ENCODE results near the gene TMEM151B.
"Not testable (repeated sequence)": the region's sequence is repeated elsewhere in the genome, so short reads cannot be mapped to it uniquely, and the experiment has no call there.

Gene TMEM151B

DNA sequence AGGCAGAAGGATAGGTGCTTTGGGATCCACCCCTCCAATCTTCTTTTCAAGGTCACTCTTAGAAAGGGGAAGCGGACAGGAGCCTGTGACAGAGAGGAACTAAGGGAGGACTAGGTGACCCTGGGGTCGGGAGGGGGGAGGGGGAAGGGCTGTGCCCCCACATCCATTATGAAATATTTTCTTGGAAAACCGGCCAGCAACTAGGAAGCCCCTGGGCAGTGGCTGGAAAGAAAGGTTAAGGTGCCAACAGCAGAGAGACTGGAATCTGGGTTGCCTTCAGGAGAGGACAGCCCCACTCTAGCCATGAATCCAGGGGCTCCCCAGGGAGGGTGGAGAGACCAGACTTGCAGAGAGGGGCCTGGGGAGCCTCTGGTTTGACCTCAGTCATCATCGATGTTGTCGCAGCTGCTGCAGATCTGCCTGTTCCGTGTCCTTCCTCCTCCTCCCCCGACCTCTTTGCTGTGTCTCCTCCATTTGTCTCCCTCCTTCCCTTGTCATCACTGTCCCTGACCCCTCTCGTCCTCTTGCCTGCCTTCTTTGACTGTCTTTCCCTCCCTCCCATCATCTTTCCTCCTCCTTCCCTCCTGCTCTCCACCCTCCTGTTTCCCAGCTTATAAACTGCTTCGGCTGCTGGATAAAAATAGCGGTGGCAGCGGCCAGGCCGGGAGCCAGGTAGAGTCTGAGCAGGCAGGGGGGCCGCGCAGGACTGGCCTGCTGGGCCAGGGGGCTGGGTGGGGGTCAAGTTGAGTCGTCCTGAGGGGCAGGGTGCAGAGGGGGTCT lies 43.7 kb upstream of the TMEM151B start:
- Histone ChIP-seq H3K27me3 (ENCODE audit: control insufficient read depth in 1 of 2, insufficient read depth in 2 of 2, low read length in 2 of 2) (no peaks in the 10 kb centered on the region), H3K9me3 (ENCODE audit: control insufficient read depth in 2 of 2, low read length in 2 of 2) (no peaks in the 10 kb centered on the region), H3K4me1 (ENCODE audit: control insufficient read depth, insufficient read depth, low read length) (peaks cover 88% of the 10 kb centered on the region), H3K9ac (ENCODE audit: low read length in 2 of 2) (peak overlapping the region; percentile 55 to 62), H3K36me3 (ENCODE audit: control insufficient read depth in 2 of 2, insufficient read depth in 2 of 2, low read length in 2 of 2) (peaks cover 10 to 20% of the 10 kb centered on the region in 2 donors), H3K27ac (ENCODE audit: low read length) (peak overlapping the region; percentile 97), H3K4me3 (ENCODE audit: low read length in 2 of 2) (peak overlapping the region; percentile 58 to 83)

DNA sequence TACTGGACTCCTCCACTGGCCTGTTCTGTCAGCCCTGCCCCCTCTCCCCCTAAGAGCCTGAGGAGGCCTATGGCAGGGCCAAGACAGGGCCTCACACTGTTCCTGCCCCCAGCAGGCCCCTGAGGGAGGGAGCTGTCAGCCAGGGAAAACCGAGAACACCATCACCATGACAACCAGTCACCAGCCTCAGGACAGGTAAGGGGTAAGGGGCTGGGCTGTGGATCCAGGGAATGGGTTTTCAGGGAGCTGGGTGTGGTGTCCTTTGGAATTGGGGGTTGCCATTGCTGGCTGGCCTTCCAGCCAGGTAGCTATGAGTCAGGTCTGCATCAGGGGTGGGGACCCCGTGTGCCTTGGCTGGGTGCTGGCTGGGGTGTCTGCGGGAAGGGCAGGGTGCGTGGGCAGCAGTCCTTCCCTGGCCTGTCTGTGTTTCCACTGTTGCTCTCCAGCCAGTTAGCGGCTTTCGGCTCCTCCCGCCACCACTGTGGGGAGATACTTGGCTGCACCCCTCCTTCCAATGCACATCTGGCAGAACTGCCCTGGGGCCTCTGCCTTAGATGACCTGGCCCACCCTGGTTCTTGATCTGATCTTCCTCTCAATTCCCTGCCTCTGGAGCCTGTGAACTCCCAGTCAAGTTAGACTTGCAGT lies 43.0 kb upstream of the TMEM151B start:
- H3K9me3 ChIP-seq (ENCODE audit: control insufficient read depth in 2 of 2, low read length in 2 of 2), result no peaks in the 10 kb centered on the region
- peaks cover 89% of the 10 kb centered on the region for H3K4me1 ChIP-seq (ENCODE audit: control insufficient read depth, insufficient read depth, low read length)
- H3K27ac ChIP-seq (ENCODE audit: low read length), result peak overlapping the region; percentile 97
- no peaks in the 10 kb centered on the region for H3K27me3 ChIP-seq (ENCODE audit: control insufficient read depth in 1 of 2, insufficient read depth in 2 of 2, low read length in 2 of 2)
- H3K9ac ChIP-seq (ENCODE audit: low read length in 2 of 2), result peak overlapping the region; percentile 62 to 66
- peaks cover 15 to 25% of the 10 kb centered on the region in 2 donors for H3K36me3 ChIP-seq (ENCODE audit: control insufficient read depth in 2 of 2, insufficient read depth in 2 of 2, low read length in 2 of 2)
- peak overlapping the region; percentile 58 to 83 for H3K4me3 ChIP-seq (ENCODE audit: low read length in 2 of 2)

DNA sequence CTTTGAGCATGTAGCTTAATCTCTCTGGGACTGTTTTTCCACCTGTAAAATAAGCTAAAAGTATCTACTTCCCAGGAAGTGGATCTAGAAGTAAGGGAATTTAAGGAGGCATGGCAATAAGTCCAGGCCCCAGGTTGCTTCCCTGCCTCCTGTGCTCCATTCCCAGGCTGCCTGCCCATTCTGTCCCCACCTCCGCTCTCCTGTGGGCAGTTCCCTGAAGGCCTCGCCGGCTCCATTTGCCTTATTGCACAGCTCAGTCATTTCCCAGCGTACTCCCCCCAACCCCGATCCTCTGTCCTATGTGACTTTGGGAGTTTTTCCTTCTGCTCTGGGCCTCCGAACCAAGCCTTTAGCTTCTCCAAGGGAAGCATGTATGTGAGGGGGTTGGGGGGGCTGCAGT lies 42.2 kb upstream of the TMEM151B start:
- Histone ChIP-seq H3K9ac (ENCODE audit: low read length in 2 of 2) (peak overlapping the region; percentile 47 to 62), H3K27me3 (ENCODE audit: control insufficient read depth in 1 of 2, insufficient read depth in 2 of 2, low read length in 2 of 2) (no peaks in the 10 kb centered on the region), H3K9me3 (ENCODE audit: control insufficient read depth in 2 of 2, low read length in 2 of 2) (no peaks in the 10 kb centered on the region), H3K27ac (ENCODE audit: low read length) (peak overlapping the region; percentile 97), H3K4me1 (ENCODE audit: control insufficient read depth, insufficient read depth, low read length) (peaks cover 89% of the 10 kb centered on the region), H3K4me3 (ENCODE audit: low read length in 2 of 2) (peak overlapping the region; percentile 58 to 83), H3K36me3 (ENCODE audit: control insufficient read depth in 2 of 2, insufficient read depth in 2 of 2, low read length in 2 of 2) (peaks cover 22 to 30% of the 10 kb centered on the region in 2 donors)

DNA sequence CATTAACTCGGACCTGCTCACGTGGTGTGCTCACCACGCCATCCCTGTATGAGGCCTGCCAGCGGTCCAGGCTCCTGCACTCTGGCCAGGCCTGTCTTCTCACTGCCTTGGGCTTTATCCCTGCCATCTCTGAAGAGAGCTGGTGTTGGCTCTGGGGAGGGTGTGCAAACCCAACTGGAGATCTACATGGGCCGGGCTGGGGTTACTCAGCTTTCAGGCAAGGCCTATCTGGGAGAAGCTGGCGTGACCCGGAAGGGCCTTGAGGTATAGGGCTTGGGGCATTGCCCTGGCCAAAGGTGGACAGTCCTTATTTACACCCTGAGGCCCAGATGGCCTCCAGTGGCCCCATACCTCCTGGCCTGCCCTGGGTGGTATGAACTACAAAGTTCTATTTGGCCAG lies 41.8 kb upstream of the TMEM151B start:
- H3K27ac ChIP-seq (ENCODE audit: low read length), result peak overlapping the region; percentile 97
- peaks cover 22 to 32% of the 10 kb centered on the region in 2 donors for H3K36me3 ChIP-seq (ENCODE audit: control insufficient read depth in 2 of 2, insufficient read depth in 2 of 2, low read length in 2 of 2)
- H3K4me1 ChIP-seq (ENCODE audit: control insufficient read depth, insufficient read depth, low read length), result peaks cover 93% of the 10 kb centered on the region
- peak overlapping the region; percentile 9 to 83 for H3K4me3 ChIP-seq (ENCODE audit: low read length in 2 of 2)
- no peaks in the 10 kb centered on the region for H3K27me3 ChIP-seq (ENCODE audit: control insufficient read depth in 1 of 2, insufficient read depth in 2 of 2, low read length in 2 of 2)
- H3K9ac ChIP-seq (ENCODE audit: low read length in 2 of 2), result peak overlapping the region; percentile 26 to 47
- H3K9me3 ChIP-seq (ENCODE audit: control insufficient read depth in 2 of 2, low read length in 2 of 2), result no peaks in the 10 kb centered on the region

DNA sequence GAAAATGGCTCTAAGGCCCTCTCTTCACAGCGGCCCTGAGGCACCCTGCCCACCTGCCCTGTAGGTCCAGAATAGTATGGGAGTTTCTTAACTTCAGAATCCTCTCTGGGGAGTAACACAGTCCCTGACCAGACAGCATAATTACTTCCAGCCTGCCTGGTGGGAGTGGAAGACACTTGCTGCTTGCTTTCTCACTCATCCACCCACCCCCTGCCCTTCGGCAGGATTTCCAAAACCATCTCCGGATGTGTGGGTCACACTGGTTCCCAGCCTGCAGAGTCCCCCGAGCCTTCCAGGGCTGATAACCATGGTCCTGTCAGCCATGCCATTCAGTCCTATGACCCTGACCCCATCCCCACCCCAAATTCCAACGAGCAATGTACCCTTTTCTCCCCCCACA lies 41.4 kb upstream of the TMEM151B start:
- Histone ChIP-seq H3K36me3 (ENCODE audit: control insufficient read depth in 2 of 2, insufficient read depth in 2 of 2, low read length in 2 of 2) (peaks cover 22 to 32% of the 10 kb centered on the region in 2 donors), H3K9me3 (ENCODE audit: control insufficient read depth in 2 of 2, low read length in 2 of 2) (no peaks in the 10 kb centered on the region), H3K4me1 (ENCODE audit: control insufficient read depth, insufficient read depth, low read length) (peaks cover 96% of the 10 kb centered on the region), H3K27ac (ENCODE audit: low read length) (peak overlapping the region; percentile 97), H3K9ac (ENCODE audit: low read length in 2 of 2) (peak overlapping the region; percentile 5 to 26), H3K27me3 (ENCODE audit: control insufficient read depth in 1 of 2, insufficient read depth in 2 of 2, low read length in 2 of 2) (no peaks in the 10 kb centered on the region), H3K4me3 (ENCODE audit: low read length in 2 of 2) (peak overlapping the region; percentile 9 to 83)

DNA sequence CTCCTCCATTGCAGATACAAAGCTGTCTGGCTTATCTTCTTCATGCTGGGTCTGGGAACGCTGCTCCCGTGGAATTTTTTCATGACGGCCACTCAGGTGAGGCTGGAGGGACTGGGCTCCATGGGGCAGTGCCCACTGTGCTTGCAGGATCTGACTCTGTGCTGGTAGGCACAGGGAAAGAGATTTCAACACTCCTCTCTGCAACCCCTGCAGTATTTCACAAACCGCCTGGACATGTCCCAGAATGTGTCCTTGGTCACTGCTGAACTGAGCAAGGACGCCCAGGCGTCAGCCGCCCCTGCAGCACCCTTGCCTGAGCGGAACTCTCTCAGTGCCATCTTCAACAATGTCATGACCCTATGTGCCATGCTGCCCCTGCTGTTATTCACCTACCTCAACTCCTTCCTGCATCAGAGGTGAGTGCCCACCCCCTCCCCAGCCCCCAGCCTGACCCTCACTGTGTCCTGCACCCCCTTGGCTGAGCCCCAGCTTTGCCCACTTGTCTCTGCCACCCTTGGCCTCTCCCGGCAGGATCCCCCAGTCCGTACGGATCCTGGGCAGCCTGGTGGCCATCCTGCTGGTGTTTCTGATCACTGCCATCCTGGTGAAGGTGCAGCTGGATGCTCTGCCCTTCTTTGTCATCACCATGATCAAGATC lies 40.7 kb upstream of the TMEM151B start:
- Histone ChIP-seq H3K9ac (ENCODE audit: low read length in 2 of 2) (peak overlapping the region; percentile 5 to 26), H3K9me3 (ENCODE audit: control insufficient read depth in 2 of 2, low read length in 2 of 2) (no peaks in the 10 kb centered on the region), H3K4me3 (ENCODE audit: low read length in 2 of 2) (peak overlapping the region; percentile 18 to 83), H3K27me3 (ENCODE audit: control insufficient read depth in 1 of 2, insufficient read depth in 2 of 2, low read length in 2 of 2) (no peaks in the 10 kb centered on the region), H3K4me1 (ENCODE audit: control insufficient read depth, insufficient read depth, low read length) (peaks cover 96% of the 10 kb centered on the region), H3K27ac (ENCODE audit: low read length) (peak overlapping the region; percentile 97), H3K36me3 (ENCODE audit: control insufficient read depth in 2 of 2, insufficient read depth in 2 of 2, low read length in 2 of 2) (peaks cover 22 to 32% of the 10 kb centered on the region in 2 donors)

DNA sequence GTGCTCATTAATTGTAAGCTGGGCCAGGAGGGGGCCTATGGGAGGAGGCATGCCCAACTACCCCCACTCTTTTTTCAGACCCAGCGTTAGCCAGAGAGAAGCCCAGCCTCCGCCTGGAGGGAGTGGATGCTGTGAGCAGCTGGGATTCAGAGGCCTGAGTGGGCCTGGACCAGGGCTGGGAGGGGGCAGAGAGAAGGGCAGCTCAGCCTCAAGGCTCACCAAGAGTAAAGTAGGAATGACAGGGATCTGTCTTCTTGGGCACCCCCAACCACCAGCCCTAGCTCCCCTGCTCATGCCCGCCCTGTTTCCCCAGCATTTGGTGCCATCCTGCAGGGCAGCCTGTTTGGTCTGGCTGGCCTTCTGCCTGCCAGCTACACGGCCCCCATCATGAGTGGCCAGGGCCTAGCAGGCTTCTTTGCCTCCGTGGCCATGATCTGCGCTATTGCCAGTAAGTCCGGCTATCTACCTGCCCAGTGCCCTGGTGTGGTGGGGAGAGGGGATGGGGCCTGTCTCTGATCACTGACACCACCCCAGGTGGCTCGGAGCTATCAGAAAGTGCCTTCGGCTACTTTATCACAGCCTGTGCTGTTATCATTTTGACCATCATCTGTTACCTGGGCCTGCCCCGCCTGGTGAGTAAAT lies 40.1 kb upstream of the TMEM151B start:
- H3K36me3 ChIP-seq (ENCODE audit: control insufficient read depth in 2 of 2, insufficient read depth in 2 of 2, low read length in 2 of 2), result peaks cover 22 to 32% of the 10 kb centered on the region in 2 donors
- H3K9ac ChIP-seq (ENCODE audit: low read length in 2 of 2), result peak overlapping the region in 1 of 2 donors; percentile 8
- H3K9me3 ChIP-seq (ENCODE audit: control insufficient read depth in 2 of 2, low read length in 2 of 2), result no peaks in the 10 kb centered on the region
- peak overlapping the region in 1 of 2 donors; percentile 8 for H3K4me3 ChIP-seq (ENCODE audit: low read length in 2 of 2)
- H3K4me1 ChIP-seq (ENCODE audit: control insufficient read depth, insufficient read depth, low read length), result peaks cover 98% of the 10 kb centered on the region
- H3K27me3 ChIP-seq (ENCODE audit: control insufficient read depth in 1 of 2, insufficient read depth in 2 of 2, low read length in 2 of 2), result no peaks in the 10 kb centered on the region
- H3K27ac ChIP-seq (ENCODE audit: low read length), result peak overlapping the region; percentile 97

DNA sequence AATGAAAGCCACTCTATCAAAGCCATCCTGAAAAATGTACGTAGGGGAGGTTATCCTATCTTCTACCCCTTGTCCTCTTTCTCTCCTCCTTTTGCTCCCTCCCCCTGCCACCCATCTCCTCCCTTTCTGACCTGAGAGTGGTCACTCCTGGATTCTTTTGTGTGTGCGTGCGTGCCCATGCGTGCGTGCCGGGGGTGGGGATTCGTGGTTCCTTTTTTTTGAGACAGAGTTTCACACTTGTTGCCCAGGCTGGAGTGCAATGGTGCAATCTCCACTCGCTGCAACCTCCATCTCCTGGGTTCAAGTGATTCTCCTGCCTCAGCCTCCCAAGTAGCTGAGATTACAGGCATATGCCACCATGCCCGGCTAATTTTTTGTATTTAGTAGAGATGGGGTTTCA lies 38.8 kb upstream of the TMEM151B start:
- H3K27me3 ChIP-seq (ENCODE audit: control insufficient read depth in 1 of 2, insufficient read depth in 2 of 2, low read length in 2 of 2); H3K9ac ChIP-seq (ENCODE audit: low read length in 2 of 2); H3K4me3 ChIP-seq (ENCODE audit: low read length in 2 of 2); H3K9me3 ChIP-seq (ENCODE audit: control insufficient read depth in 2 of 2, low read length in 2 of 2): not testable (repeated sequence)
- H3K4me1 ChIP-seq (ENCODE audit: control insufficient read depth, insufficient read depth, low read length), result peaks cover 99% of the 10 kb centered on the region
- H3K27ac ChIP-seq (ENCODE audit: low read length), result peak overlapping the region; percentile 97
- peaks cover 22 to 38% of the 10 kb centered on the region in 2 donors for H3K36me3 ChIP-seq (ENCODE audit: control insufficient read depth in 2 of 2, insufficient read depth in 2 of 2, low read length in 2 of 2)

DNA sequence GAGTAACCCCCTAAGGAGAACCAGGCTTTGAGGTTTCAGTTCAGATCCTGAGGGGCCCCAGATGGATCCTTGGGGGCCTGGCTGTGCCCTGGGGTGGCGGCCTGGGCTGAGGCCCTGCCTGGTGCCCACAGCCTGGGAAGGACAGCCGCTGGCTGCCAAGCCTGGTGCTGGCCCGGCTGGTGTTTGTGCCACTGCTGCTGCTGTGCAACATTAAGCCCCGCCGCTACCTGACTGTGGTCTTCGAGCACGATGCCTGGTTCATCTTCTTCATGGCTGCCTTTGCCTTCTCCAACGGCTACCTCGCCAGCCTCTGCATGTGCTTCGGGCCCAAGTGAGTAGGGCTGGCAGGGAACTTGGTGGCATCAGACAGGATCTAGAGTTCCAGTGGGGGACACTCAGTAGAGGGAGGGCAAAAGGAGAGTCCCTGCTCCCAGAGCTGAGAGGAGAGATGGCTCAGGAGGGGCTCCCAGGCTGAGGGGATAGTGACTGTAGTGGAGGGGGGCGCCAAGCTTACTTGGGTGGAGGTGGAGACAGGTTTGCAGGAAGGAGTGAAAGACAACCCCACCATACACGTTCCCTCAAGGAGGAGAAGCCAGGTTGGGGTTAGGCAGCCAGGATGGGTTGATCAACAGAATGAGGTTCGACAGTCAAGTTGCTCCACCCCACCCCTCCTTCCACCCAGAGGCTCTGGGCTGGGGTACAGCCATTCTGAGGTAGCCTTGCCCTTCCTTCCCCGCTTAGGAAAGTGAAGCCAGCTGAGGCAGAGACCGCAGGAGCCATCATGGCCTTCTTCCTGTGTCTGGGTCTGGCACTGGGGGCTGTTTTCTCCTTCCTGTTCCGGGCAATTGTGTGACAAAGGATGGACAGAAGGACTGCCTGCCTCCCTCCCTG lies 37.3 kb upstream of the TMEM151B start:
- Histone ChIP-seq H3K27me3 (ENCODE audit: control insufficient read depth in 1 of 2, insufficient read depth in 2 of 2, low read length in 2 of 2) (no peaks in the 10 kb centered on the region), H3K4me3 (ENCODE audit: low read length in 2 of 2) (peak overlapping the region; percentile 32 to 40), H3K36me3 (ENCODE audit: control insufficient read depth in 2 of 2, insufficient read depth in 2 of 2, low read length in 2 of 2) (peaks cover 22 to 38% of the 10 kb centered on the region in 2 donors), H3K4me1 (ENCODE audit: control insufficient read depth, insufficient read depth, low read length) (peaks cover 94% of the 10 kb centered on the region), H3K9ac (ENCODE audit: low read length in 2 of 2) (peak overlapping the region; percentile 49 to 58), H3K27ac (ENCODE audit: low read length) (peak overlapping the region; percentile 97), H3K9me3 (ENCODE audit: control insufficient read depth in 2 of 2, low read length in 2 of 2) (no peaks in the 10 kb centered on the region)

Data from stomach smooth muscle (tissue), 2 donors.